Suppressor macrophage treated with lipopolysaccharide for 4 hours (primary cell): Measurements from ENCODE around the gene DOP1B.
"Not testable (repeated sequence)": the region's sequence is repeated elsewhere in the genome, so short reads cannot be mapped to it uniquely, and the experiment has no call there.

Experiments
- DNase-seq: peaks from one replicate; pipeline ENCODE4 v3.0.0-alpha.2; 2020

The DOP1B gene, protein sequence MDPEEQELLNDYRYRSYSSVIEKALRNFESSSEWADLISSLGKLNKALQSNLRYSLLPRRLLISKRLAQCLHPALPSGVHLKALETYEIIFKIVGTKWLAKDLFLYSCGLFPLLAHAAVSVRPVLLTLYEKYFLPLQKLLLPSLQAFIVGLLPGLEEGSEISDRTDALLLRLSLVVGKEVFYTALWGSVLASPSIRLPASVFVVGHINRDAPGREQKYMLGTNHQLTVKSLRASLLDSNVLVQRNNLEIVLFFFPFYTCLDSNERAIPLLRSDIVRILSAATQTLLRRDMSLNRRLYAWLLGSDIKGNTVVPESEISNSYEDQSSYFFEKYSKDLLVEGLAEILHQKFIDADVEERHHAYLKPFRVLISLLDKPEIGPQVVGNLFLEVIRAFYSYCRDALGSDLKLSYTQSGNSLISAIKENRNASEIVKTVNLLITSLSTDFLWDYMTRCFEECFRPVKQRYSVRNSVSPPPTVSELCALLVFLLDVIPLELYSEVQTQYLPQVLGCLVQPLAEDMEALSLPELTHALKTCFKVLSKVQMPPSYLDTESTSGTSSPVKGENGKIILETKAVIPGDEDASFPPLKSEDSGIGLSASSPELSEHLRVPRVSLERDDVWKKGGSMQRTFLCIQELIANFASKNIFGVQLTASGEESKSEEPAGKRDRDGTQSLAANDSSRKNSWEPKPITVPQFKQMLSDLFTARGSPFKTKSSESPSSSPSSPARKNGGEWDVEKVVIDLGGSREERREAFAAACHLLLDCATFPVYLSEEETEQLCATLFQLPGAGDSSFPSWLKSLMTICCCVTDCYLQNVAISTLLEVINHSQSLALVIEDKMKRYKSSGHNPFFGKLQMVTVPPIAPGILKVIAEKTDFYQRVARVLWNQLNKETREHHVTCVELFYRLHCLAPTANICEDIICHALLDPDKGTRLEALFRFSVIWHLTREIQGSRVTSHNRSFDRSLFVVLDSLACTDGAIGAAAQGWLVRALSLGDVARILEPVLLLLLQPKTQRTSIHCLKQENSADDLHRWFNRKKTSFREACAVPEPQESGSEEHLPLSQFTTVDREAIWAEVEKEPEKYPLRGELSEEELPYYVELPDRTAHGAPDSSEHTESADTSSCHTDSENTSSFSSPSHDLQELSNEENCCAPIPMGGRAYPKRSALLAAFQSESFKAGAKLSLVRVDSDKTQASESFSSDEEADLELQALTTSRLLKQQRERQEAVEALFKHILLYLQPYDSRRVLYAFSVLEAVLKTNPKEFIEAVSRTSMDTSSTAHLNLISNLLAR (N-terminal part only)

DNA sequence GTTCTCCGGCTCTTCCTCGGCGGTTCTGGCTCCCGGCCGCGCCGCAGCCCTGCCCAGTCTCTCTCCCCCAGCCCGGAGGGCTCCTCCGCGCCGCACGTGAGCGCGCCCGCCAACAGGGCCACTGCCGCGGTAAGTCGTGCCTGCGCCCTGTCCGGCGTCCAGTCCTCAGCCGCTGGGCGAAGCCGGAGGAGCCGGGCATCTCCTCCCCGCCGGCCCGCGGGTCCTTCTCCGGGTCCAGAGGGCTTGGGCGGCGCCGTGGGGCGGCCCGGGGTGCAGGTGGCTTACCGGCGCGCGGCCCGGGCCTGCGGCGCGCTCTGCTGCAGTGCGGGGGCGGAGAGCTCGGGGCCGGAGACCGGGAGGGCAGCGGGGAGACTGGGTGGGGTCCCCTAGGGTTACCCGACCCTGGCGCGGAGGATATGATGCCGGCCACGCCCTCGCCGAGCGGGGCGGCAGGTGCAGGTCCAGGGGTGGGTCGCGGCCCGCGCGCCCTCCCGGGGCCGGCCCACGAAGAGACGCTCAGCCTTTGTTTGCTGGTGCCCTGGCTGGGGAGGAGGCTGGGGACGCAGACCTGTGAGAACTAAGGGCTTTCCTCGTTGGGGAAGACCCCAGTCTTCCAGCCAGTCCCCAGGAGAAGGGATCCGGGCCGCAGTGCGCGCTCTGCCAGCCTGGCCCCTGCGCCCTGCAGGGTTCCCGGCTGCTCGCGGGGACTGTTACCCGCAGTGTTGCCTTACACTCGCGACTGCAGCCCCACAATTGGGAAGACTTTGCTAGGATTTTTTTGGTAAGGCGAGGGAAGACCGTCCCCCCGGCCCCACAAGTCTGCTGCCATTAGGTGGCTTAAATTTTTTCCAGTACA is at the start of gene DOP1B:
TSS of gene DOP1B (plus strand) at position 10 of the 856 bp plus-strand sequence. CDS start 7,910 bp downstream, outside the sequence.
- DNase-seq, result no peak

DNA sequence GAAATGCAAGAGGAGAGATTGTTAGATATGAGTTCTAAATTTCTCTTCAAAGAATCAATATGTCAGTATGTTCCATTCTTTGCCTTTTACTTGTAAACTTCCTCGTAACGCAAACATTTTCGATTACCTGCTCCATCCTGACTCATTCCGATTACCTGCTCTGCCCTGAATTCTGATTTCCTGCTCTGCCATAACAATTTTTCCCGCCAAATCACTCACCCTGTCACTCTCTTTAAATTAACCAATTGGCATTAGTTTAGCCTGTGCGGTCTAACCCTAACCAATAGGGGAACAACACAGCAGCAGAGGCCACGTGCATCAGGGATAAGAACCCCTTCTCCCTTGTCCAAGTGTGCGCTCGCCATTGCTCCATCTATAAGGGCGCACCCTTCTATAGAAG is 46.8 kb upstream of the DOP1B start:
- DNase-seq, result no peak

DNA sequence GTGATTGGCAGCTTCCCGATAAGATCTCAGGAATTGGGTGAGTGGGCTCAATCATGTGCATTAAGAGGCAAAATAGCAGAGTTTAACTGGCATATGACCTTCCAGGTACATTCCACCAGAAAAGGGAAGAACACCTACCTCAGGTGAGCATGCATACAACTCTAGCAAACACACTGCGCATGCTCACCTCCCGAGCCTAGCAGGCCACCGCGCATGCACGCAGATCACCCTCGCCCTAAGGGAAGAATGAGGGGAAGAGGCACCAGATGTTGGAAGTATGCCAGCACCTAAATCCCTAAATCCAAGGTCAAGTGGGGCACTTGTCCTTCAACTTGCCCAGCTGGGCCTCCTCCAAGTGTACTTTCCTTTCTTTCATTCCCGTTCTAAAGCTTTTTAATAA is 45.4 kb upstream of the DOP1B start:
- no peak for DNase-seq

DNA sequence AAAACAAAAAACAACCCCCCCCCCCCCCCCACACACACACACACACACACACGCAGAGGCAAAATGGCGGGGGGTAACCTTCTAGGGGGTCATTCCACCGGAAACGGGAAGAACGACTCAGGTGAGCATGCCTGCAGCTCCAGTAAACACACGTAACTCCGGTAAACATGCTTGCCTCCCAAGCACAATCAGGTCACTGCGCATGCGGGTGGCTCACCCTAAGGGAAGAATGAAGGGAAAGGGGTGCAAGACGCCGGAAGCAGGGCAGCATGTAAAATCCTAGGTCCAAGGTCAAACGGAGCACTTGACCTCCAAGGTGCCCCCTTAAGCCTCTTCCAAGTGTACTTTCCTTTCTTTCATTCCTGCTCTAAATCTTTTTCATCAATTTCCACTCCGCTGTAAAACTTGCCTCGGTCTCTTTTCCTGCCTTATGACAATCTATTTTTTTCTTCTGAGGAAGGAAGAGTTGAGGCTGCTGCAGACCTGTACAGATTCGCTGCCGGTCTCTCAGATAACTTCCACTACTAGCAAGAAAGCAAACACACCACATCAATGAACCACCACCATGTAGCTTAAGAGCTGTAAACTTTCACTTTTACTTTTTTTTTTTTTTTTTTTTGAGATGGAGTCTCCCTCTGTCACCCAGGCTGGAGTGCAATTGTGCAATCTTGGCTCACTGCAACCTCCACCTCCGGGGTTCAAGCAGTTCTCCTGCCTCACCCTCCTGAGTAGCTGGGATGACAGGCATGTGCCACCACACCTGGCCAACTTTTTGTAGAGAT is 42.8 kb upstream of the DOP1B start:
- peak; percentile 26 for DNase-seq

DNA sequence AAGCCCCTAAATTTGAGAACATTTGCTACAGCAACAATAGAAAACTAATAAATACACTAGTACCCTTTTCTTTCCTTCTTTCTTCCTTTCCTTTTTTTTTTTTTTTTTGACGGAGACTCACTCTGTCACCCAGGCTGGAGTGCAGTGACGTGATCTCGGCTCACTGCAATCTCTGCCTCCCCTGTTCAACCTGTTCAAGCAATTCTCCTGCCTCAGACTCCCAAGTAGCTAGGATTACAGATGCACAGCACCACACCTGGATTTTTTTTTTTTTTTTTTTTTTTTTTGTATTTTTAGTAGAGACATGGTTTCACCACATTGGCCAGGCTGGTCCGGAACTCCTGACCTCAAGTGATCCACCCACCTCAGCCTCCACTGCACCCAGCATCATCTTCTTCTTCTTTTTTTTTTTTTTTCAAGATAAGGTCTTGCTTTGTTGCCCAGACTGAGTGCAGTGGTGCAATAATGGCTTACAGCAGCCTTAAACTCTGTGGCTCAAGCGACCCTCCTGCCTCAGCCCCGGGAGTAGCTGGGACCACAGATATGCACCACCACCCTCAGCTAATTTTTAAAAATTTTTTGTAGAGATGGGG is 41.4 kb upstream of the DOP1B start:
- DNase-seq, result no peak

DNA sequence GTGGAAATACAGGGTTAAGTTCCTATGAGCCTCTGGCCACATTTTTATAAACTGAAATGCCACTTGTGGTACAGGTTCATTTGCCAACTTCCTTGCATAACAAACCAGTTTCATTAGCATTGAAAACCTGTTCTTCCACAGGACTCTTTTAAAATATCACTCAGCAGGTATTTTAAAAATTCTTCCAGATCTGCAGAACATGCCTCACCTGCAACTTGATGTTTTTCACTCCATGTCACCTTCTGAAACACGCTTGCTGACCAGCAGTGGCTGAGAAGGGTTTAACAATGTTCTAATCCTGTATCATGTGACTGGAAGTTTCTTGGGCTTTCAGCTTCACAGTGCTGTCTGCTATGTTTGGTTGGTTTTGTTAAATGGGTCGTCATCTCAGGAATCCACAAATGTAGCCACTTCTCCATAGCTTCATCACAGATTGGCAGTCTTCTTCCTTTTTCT is 39.3 kb upstream of the DOP1B start:
- DNase-seq, result peak; percentile 18

DNA sequence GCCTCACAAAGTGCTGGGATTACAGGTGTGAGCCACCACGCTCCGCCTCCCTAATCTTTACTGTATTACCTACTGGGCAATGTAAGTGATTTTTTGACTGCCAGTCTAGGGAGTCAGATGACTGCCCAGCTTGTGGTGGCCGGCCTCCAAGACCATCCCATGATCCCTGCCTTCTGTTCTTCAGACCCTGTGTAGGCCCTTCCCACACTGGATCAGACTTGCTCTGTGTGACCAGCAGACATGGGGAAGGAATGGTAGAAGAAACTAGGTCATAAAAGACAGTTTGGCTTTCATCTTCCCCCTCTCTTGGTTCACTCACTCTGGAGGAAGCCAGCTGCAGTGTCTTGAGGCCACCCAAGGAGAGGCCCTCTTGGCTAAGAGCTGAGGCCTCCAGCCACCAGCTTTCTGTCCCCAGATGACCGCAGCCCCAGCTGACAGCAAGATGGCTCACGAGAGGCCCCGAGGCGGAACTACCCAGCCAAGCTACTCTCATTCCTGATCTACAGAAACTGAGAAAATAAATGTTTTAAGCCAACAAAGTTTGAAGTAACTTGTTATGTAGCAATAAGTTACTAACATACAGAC is 36.2 kb upstream of the DOP1B start:
- no peak for DNase-seq

DNA sequence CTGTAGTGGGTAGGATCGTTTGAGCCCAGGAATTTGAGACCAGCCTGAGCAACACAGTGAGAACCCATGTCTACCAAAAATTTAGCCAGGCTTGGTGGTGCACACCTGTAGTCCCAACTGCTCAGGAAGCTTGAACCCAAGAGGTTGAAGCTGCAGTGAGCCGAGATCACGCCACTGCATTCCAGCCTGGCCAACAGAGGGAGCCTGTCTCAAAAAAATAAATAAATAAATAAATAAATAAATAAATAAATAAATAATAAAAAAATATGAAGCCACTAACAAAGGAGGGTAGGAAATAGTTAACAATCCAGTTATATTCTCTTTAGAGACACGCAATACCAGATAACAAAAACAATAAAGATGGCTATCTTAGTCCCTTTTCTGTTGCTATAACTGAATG is 33.6 kb upstream of the DOP1B start:
- no peak for DNase-seq

DNA sequence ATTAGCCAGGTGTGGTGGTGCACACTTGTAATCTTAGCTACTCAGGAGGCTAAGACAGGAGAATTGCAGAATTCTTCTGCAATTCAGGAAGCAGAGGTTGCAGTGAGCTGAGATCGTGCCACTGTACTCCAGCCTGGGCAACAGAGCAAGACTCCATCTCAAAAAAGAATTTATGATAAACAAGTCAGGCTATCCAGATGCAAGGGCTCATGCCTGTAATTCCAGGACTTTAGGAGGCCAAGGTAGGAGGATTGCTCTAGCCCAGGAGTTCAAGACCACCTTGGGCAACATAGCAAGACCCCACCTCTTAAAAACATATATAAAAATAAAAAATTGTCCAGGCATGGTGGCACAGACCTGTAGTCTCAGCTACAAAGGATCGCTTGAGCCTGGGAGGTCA is 32.2 kb upstream of the DOP1B start:
- no peak for DNase-seq

DNA sequence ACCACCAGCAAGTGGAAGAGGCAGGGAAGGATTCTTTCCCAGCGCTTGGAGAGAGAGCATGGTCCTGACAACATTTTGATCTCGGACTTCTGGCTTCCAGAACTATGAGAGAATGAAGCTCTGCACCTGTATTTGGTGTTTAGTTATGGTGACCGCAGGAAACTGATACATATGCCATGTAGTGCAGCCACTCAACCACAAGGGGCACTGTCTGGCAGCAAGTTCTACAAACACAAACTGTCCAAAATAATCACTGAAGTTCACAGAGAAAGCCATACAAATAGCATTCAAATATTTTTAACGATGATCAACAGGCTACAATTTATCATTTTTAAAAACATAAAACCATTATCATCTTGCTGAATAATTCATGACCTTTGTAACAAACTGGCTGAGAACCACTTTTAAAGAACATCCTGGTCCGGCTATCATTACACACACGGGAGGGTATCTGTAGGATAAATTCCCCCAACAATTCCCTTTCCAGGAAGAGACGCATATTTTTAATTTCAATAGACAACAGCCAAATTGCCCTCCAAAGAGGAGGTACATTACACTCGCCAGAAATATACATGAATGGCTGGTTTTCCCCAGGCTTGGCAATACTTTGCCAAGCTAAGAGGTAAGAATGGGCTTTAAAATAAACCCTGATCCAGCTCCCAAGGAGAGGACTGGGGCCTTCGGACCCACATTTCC is 31.0 kb upstream of the DOP1B start:
- peak; percentile 53 for DNase-seq

DNA sequence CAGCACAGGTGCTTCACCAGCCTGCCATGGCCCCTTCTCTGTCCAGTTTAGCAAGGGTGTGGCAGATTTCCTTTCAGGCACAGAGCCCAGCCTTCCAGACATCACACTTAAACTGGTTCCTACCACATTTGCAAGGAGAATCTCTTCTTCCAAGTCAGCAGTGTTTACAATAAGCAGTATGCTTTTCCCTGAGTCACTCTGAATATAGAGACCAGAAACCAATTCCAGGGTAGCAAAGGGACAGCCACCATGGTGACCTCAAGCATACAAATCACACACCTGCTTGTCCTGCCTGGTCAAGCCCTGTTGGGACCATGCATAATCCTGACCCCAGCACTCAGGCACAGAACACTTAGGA is 30.4 kb upstream of the DOP1B start:
- no peak for DNase-seq

DNA sequence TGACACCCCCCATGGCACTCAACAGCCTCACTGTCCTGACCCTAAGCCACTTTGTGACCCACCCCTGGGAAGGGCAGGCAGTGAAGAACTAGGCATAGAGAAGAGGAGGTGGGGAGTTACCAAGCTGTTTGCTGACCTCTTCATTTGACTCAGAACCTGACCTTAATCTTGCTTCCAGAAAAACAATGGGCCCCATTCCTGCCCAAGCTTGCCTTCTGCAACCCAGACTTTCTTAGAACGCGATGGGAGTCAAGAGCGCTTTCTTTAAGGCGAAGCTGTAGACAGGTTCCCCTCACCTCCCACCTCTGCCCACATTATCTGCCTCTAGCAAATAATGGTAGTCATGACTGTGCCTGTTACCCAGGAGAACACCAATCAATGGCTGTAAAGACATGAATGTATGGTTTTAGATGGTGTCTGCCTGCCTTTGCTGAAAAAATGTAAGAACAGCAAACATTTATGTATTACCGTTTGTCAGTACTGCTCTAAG is 30.0 kb upstream of the DOP1B start:
- DNase-seq, result no peak

DNA sequence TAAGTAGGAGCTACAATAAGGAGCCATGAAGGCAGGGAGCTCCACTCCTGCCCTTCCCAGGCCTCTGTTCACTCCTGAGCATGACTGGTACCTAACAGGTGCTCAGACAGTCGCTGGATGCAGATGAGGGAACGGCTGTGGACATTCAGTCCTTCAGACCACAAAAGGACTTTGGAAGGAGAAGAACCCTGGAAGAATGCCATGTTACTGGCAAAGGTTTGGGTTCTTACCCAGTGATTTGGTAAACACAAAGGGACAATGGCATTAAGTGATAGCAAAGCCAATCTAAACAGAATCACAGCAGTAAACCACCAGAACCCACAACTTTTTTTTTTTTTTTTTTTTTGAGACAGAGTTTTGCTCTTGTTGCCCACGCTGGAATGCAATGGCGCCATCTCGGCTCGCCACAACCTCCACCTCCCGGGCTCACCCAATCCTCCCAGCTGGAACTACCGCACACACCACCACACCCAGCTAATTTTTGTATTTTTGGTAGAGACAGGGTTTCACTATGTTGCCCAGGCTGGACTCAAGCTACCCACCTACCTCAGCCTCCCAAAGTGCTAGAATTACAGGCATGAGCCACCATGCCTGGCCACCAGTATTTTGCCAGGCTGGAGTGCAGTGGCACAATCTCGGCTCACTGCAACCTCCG is 29.2 kb upstream of the DOP1B start:
- no peak for DNase-seq

DNA sequence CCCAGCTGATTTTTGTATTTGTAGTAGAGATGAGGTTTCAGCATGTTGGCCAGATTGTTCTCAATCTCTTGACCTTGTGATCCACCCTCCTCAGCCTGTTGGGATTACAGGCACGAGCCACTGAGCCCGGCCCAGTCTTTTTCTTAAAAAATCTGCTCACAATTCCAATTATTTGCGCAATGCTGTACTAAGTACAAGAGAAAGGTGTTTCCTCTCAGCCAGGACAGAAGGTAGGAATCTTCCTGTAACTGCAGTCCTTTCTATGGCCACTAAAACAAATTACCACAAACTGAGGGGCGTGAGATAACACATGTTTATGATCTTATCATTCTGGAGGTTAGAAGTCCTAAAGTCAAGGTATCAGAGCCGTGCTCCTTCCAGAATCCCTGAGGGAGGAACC is 28.6 kb upstream of the DOP1B start:
- no peak for DNase-seq

DNA sequence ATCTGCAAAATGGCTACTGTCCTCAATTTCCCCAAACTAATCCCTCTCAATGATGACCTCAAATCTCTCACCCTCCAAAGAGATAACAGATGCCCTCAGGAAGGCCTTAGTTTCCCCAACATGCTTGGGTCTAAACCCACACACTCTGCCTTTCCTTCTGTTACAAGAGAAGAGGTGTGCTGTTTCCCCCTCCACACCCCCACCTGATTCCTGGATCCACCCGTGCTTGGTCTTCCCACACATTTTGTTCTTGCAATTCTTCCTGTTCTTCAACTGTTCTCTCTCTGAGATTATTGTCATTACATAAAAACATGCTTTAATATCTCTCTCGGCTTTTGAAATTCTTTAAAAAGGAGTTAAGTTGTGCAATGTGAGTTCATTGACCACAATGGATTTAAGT is 27.4 kb upstream of the DOP1B start:
- DNase-seq, result no peak

DNA sequence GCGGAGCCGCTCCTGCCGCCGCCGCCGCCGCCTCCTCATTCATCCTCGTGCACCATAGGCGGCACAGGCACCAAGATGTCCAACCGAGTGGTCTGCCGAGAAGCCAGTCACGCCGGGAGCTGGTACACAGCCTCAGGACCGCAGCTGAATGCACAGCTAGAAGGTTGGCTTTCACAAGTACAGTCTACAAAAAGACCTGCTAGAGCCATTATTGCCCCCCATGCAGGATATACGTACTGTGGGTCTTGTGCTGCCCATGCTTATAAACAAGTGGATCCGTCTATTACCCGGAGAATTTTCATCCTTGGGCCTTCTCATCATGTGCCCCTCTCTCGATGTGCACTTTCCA is 26.2 kb upstream of the DOP1B start:
- DNase-seq, result not testable (repeated sequence)

DNA sequence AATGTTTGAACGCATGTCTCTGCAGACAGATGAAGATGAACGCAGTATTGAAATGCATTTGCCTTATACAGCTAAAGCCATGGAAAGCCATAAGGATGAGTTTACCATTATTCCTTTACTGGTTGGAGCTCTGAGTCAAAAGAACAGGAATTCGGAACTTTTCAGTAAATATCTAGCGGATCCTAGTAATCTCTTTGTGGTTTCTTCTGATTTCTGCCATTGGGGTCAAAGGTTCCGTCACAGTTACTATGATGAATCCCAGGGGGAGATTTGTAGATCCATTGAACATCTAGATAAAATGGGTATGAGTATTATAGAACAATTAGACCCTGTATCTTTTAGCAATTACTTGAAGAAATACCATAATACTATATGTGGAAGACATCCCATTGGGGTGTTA is 25.8 kb upstream of the DOP1B start:
- DNase-seq, result not testable (repeated sequence)

DNA sequence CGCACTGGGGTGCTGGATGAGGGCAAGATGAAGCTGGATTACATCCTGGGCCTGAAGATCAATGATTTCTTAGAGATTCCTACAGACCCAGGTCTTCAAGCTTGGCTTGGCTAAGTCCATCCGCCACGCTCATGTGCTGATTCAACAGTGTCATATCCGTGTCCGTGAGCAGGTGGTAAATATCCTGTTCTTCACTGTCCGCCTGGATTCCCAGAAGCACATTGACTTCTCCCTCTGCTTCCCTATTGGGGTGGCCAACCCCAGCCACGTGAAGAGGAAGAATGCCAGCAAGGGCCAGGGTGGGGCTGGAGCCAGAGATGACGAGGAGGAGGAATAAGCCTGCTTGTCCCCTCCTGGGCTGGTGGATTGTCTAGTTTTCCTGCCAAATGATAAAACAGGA is 23.9 kb upstream of the DOP1B start:
- peak; percentile 22 for DNase-seq

DNA sequence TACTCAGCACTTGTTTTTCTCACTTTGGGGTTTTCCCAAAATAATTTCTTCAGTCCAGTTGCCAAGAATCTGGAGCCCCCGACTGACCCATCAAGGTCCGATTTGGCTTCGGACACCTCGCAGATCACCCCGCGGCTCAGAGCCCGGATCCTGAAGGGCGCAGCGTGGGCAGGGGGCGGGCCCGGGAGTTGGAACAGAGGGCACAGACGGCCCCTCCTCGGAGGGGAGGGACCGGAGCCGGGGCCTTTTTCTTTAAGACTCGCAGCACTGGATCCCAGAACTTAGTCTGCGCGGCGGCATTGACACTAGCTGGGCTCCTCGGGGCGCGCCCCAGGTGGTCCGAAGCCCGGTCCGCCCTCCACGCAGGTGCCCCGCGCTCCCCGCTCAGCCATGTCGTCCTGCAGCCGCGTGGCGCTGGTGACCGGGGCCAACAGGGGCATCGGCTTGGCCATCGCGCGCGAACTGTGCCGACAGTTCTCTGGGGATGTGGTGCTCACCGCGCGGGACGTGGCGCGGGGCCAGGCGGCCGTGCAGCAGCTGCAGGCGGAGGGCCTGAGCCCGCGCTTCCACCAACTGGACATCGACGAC is 21.7 kb upstream of the DOP1B start, which contains the start of gene CBR3:
TSS of gene CBR3 (plus strand) at position 277 of the 588 bp plus-strand sequence. CDS start at position 391, 114 bp downstream.
- peak; percentile 67 for DNase-seq
